Measurements from ENCODE around the gene ECE2.
"Not testable (repeated sequence)": the region's sequence is repeated elsewhere in the genome, so short reads cannot be mapped to it uniquely, and the experiment has no call there.

The ECE2 gene

GRCh38 chr3:184336547-184337398, 61.0 kb downstream of the ECE2 start:
- DNase-seq (ENCODE audit: low read depth): peak; percentile 66

- DNase-seq (ENCODE audit: low read depth): peak; percentile 76
These were observed 61.5 kb downstream of the ECE2 start, which contains the start of gene FAM131A for GRCh38 chr3:184337399-184337714. Gene FAM131A, plus strand, starts transcription at chr3:184337600. Its CDS starts 31 bp downstream, at chr3:184337631.

- DNase-seq (ENCODE audit: low read depth): no peak
These were observed 62.2 kb downstream of the ECE2 start for GRCh38 chr3:184337981-184338380.

GRCh38 chr3:184338511-184338945, 62.7 kb downstream of the ECE2 start:
- peak; percentile 76 for DNase-seq (ENCODE audit: low read depth)

- no peak for DNase-seq (ENCODE audit: low read depth)
These were observed 63.2 kb downstream of the ECE2 start for GRCh38 chr3:184339001-184339400.

GRCh38 chr3:184339451-184340135, 63.8 kb downstream of the ECE2 start:
- DNase-seq (ENCODE audit: low read depth): not testable (repeated sequence)

- no peak for DNase-seq (ENCODE audit: low read depth)
These were observed 66.1 kb downstream of the ECE2 start for GRCh38 chr3:184341925-184342324.
